Stimulated activated CD4-positive, alpha-beta T cell treated with anti-CD3 and anti-CD28 coated beads, Interleukin-1b, Interleukin-23, amount 100 ng/mL, for 4 hours (primary cell): ENCODE results near the gene CLSTN2.

Source experiments
- DNase-seq, 2 donors: peaks; one replicate each; pipeline ENCODE4 v3.0.0-alpha.2; 2020; ENCODE audit warnings: low read depth in 2 of 2

The CLSTN2 gene

DNA sequence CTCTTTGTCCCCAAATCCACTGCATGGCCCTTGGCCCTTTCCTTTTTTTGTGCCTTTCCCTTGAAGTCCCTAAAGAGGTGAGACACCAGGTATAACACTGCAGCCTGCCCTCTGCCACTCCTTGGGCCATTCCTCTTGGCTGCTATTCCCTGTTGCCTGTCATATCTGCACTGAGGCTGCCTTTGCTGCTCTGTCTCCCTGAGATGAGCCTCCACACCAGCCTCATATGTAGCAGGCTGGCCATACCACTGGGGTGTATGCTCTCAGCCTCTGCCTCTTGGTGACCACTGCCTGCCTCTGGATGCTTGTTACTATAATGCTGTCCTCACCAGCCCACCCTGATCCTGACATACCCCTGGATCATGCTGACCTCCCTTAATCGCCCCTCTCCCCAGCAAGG is 252.0 kb downstream of the CLSTN2 start:
- DNase-seq, result no peak

DNA sequence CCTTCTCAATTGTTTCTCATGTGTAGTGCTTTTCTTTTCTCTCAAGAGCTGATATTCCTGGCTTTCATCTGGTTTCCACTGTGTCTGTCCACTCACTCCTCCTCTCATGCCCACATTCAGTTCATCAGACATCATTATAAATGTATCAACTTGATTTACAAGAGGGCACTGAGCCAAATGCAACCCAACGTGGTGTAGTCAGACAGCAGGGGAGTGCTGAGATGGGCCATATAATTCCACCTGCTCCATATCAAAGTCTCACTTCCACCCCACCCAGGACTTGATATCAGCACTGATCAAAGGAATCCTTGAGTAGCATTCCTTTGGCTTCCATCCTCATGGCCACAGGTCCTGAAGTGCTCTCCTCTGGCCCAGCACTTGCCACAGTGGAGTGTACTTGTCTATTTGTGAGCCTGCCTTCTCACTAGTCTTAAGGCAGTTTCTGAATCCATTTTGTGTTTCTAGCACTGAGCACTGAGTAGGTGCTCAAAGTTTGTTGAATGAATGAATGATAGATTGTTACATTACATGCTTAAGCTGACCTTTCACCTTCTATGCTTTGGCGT is 252.8 kb downstream of the CLSTN2 start:
- no peak for DNase-seq

DNA sequence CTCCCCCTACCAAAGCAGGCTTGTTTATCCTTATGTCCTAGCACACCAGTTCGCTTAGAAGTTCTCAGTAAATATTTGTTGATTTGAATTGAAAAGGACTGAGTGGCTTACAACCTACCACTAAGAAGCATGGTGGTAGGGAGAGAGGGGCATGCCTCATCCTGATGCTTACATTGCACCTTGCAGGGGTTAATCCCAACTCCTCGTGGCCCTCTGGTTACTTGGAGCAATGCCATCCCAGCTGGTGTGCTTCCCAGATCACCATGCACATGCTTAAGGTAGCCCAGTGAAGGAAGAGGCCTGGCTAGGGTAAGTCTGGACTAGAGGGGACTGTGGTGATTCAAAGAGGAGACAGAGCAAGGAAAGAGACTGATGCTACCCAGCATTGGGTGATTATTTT is 253.3 kb downstream of the CLSTN2 start:
- DNase-seq, result no peak

DNA sequence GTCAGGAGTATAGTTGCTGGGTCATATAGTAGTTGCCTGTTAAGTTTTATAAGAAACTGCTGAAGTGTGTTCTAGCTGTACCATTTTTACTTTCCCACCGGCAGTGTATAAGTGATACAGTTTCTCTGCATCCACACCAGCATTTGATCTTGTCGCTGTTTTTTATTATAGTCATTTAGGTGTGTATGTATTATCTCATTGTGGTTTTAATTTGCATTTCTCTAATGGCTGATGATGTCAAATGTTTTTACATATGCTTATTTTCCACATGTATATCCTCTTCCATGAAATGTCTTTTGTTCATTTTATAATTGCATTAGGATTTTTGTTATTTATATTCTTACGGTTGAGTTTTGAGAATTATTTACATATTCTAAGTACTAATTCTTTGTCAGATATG is 254.3 kb downstream of the CLSTN2 start:
- DNase-seq, result no peak

GRCh38 chr3:140189976-140190375 is 255.0 kb downstream of the CLSTN2 start:
- DNase-seq, result no peak

- no peak for DNase-seq
Measured at GRCh38 chr3:140196970-140197369, 262.0 kb downstream of the CLSTN2 start.

GRCh38 chr3:140198242-140198641 is 263.3 kb downstream of the CLSTN2 start:
- DNase-seq, result no peak

- no peak for DNase-seq
Measured at GRCh38 chr3:140199008-140199407, 264.0 kb downstream of the CLSTN2 start.

GRCh38 chr3:140199743-140200142 is 264.8 kb downstream of the CLSTN2 start:
- DNase-seq, result no peak

DNA sequence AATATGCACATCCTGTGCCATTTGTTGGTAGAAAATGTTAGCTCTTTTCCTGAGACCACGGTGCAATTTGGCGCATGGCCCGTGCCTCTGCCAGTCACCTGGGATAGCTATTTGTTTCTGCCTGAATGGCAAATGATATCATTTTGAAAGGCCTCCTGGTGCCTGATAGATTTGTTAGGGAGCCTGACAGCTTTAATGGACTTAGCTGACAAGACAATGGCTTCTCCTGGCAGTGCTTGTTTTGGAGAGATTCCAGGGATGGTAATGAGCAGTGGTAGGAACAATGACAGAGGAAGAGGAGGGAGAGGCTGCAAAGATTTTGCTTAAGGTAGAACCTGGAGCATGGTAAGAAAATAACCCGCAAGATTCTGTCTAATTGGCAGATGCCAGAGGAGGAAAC is 268.5 kb downstream of the CLSTN2 start:
- no peak for DNase-seq

DNA sequence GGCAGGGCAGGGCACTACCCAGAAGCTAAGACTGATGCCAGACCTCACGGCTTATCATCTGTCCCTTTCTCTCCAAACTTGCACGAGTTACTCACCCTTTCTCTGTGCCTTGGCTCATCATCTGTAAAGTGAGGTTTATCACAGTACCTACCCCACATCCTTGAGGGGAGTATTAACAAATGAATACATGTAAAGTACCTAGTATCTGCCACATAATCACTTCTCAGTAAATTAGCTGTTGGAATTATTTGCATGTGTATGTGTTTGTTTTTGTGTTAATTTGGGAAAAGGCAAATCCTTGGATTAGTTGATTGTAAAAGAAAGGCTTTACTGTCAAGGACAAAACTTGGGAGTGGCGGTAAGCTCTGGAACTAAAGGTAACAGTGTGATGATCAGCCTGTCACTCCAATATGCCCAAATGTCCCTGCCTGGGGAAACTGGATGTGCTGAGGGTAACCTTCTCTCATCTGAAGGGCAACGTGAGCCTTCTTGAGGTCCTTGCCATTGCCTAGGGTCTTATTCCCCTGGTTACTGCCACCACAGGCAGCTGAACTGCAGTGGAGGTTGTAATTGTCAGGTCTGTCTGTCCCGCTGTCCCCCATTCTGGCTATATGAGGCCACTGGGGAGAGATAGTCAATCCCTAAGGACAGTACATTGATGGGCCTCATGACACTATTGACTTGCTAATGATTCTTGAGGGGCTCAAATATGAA is 269.4 kb downstream of the CLSTN2 start:
- no peak for DNase-seq

DNA sequence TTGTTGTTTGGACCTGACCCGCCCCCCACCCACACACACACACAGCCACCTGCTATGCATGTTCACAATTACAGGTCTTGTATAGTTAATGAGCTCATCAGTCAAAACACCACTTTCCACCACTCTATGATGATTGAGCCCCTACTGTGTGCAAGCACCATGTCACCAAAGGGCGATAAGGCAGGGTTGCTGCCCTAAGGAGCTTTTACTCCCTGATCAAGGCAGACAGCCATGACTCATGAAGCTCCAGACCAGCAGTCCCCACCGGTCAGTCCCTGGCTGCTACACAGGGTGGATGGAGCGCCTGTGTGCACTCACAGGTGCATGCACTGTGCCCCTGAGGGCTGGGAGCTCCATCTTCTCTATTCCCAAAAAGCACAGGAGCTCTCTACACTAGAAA is 270.6 kb downstream of the CLSTN2 start:
- DNase-seq, result no peak

GRCh38 chr3:140206196-140207040 is 271.4 kb downstream of the CLSTN2 start:
- no peak for DNase-seq

- DNase-seq, result no peak
Measured at GRCh38 chr3:140207541-140207940, 272.6 kb downstream of the CLSTN2 start.

GRCh38 chr3:140216249-140216648 is 281.3 kb downstream of the CLSTN2 start:
- no peak for DNase-seq

- no peak for DNase-seq
Measured at GRCh38 chr3:140219291-140219690, 284.3 kb downstream of the CLSTN2 start.

GRCh38 chr3:140219923-140220452 is 285.0 kb downstream of the CLSTN2 start:
- no peak for DNase-seq

GRCh38 chr3:140223197-140223596 is 288.2 kb downstream of the CLSTN2 start:
- no peak for DNase-seq

GRCh38 chr3:140223631-140224030 is 288.6 kb downstream of the CLSTN2 start:
- DNase-seq, result no peak

DNA sequence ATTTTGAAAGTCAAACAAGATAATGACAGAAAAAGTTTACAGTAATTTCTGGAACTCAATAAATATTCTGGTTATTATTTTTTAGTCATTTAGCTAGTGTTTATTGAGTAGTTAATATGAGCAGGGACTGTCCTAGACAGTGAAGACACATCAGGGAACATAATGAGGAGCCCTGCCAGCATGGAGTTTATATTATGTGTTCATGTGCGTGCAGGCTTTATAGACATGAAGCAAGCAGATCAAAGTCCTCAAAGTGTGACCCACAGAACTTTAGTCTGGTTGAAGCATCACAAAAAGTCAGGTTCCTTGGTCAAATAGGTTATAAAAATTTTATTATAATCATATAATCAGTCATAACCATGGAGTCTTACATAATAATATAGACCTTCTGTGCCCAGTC is 289.3 kb downstream of the CLSTN2 start:
- no peak for DNase-seq

GRCh38 chr3:140225996-140226395 is 291.0 kb downstream of the CLSTN2 start:
- DNase-seq, result no peak

GRCh38 chr3:140233702-140234101 is 298.7 kb downstream of the CLSTN2 start:
- no peak for DNase-seq

GRCh38 chr3:140234256-140234655 is 299.3 kb downstream of the CLSTN2 start:
- DNase-seq, result no peak
